Fibroblast of lung (primary cell): ENCODE results near the gene ST3GAL6. TPM values are rescaled to one million over a fixed set of nuclear protein-coding genes. Genes with fewer than 3 reads are reported as not detected.

Source experiments
- DNase-seq, 2 donors: peaks; one replicate each; pipeline versions ENCODE4 v3.0.0 to v3.0.0-alpha.2; 2010; ENCODE audit warnings: low read depth in 2 of 2
- H2AFZ ChIP-seq: 2 replicates; pipeline ENCODE4 v1.5.1; 2012; ENCODE audit warnings: low read length, control low read depth, inconsistent platforms
- H3K27ac ChIP-seq: 2 replicates; pipeline ENCODE4 v1.5.1; 2011; ENCODE audit warnings: low read length, control low read depth; ENCODE audit not compliant: insufficient read depth
- H3K27me3 ChIP-seq: 2 replicates; pipeline ENCODE4 v1.5.1; 2011; ENCODE audit warnings: mild to moderate bottlenecking, low read length; ENCODE audit not compliant: control insufficient read depth, insufficient read depth
- H3K36me3 ChIP-seq: 2 replicates; pipeline ENCODE4 v1.5.1; 2011; ENCODE audit warnings: low read length; ENCODE audit not compliant: control insufficient read depth, insufficient read depth
- H3K4me1 ChIP-seq: 2 replicates; pipeline ENCODE4 v1.5.1; 2011; ENCODE audit warnings: low read length; ENCODE audit not compliant: control insufficient read depth, insufficient read depth; ENCODE audit errors: extremely low read depth
- H3K4me2 ChIP-seq: 2 replicates; pipeline ENCODE4 v1.5.1; 2011; ENCODE audit warnings: low read length, control low read depth; ENCODE audit not compliant: insufficient read depth; ENCODE audit errors: extremely low read depth
- H3K4me3 ChIP-seq, 4 experiments: fragments of 200-600 bp in 1 of 4; sonication (generic) in 1 of 4; replicated peaks in 1 of 4; 2 replicates each; pipeline ENCODE4 v1.5.1; 2011 to 2016; ENCODE audit warnings: low read length in 4 of 4, low read depth in 3 of 4, mild to moderate bottlenecking in 3 of 4, control low read depth in 2 of 4, inconsistent platforms in 1 of 4, mixed read lengths in 1 of 4; ENCODE audit not compliant: insufficient read depth in 1 of 4; ENCODE audit errors: control extremely low read depth in 1 of 4
- H3K79me2 ChIP-seq: 2 replicates; pipeline ENCODE4 v1.5.1; 2012; ENCODE audit warnings: mild to moderate bottlenecking, low read length, inconsistent platforms; ENCODE audit not compliant: control insufficient read depth, insufficient read depth
- H3K9ac ChIP-seq: 2 replicates; pipeline ENCODE4 v1.5.1; 2011; ENCODE audit warnings: mild to moderate bottlenecking, low read length, control low read depth; ENCODE audit not compliant: insufficient read depth
- H3K9me3 ChIP-seq: 2 replicates; pipeline ENCODE4 v1.5.1; 2012; ENCODE audit warnings: low read depth, low read length; ENCODE audit not compliant: control insufficient read depth, insufficient read depth
- H4K20me1 ChIP-seq: 2 replicates; pipeline ENCODE4 v1.5.1; 2011; ENCODE audit warnings: low read length; ENCODE audit not compliant: control insufficient read depth, insufficient read depth; ENCODE audit errors: extremely low read depth
- EZH2 ChIP-seq: IDR thresholded peaks from 2 replicates; pipeline ENCODE4 v1.5.1; 2012; ENCODE audit warnings: low read length, control low read depth, mild to moderate bottlenecking; ENCODE audit errors: missing control alignments
- polyA plus RNA-seq, 2 donors: library from polyadenylated mRNA; depleted of rRNA in 1 of 2; stranded (reverse) in 1 of 2; unstranded in 1 of 2; fragments of >200 nt; gene quantifications; 2 replicates each; pipeline ENCODE4 v1.2.1, GENCODE V29; 2011 to 2012; ENCODE audit warnings: missing spikeins in 1 of 2
- total RNA-seq: library from RNA; depleted of rRNA; stranded (reverse); fragments of >200 nt; gene quantifications from 2 replicates; pipeline ENCODE4 v1.2.1, GENCODE V29; 2014
- TF ChIP-seq, protein P1 (sequence below), 2 donors: IDR thresholded peaks in 1 of 2; conservative IDR thresholded peaks in 1 of 2; 1 replicate in 1 of 2; 2 replicates in 1 of 2; pipeline ENCODE4 v1.5.1; 2011 to 2012; ENCODE audit warnings: low read length in 2 of 2, control low read depth in 1 of 2, inconsistent platforms in 1 of 2, low read depth in 1 of 2, mild to moderate bottlenecking in 1 of 2

ST3GAL6 gene
- total and polyA plus RNA-seq, 2 donors (not counting 1 experiment from before 2014, with no cell fraction given): 1.7 to 4.1 TPM

DNA sequence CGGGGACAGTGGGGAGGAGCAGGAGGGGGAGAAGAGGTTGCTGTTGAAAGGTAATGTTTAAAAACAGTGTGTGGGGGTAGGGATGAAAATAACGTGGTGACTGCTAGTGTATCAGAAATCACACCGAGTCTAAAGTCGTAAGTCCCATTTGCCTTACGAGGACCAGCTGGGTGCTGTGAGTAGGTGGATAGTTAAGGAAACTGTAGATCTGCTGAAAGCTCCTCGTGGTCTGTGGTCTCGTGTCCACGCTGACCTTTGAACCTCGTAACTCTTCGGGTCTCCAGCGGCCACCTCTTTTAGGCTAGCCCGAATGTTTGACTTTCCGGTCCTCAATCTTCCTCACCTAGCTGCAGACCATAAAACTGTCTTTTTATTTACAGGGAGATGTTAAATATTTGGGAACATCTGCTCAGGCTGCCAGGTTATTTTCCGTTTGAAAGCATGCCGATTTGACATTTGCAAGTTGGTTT lies 29.3 kb upstream of the ST3GAL6 start:
- no peak overlapping the region for H3K27ac ChIP-seq
- DNase-seq: peak in 1 of 2 donors; percentile 20
- no peaks in the 10 kb centered on the region for H3K9me3 ChIP-seq
- H3K27me3 ChIP-seq: no peaks in the 10 kb centered on the region
- H3K79me2 ChIP-seq: no peaks in the 10 kb centered on the region
- H4K20me1 ChIP-seq: no peaks in the 10 kb centered on the region
- TF ChIP-seq EZH2: no peak
- TF ChIP-seq, protein P1, sequence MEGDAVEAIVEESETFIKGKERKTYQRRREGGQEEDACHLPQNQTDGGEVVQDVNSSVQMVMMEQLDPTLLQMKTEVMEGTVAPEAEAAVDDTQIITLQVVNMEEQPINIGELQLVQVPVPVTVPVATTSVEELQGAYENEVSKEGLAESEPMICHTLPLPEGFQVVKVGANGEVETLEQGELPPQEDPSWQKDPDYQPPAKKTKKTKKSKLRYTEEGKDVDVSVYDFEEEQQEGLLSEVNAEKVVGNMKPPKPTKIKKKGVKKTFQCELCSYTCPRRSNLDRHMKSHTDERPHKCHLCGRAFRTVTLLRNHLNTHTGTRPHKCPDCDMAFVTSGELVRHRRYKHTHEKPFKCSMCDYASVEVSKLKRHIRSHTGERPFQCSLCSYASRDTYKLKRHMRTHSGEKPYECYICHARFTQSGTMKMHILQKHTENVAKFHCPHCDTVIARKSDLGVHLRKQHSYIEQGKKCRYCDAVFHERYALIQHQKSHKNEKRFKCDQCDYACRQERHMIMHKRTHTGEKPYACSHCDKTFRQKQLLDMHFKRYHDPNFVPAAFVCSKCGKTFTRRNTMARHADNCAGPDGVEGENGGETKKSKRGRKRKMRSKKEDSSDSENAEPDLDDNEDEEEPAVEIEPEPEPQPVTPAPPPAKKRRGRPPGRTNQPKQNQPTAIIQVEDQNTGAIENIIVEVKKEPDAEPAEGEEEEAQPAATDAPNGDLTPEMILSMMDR (conservative IDR thresholded peaks at IDR 0.05 in 1 of 2, IDR thresholded peaks at IDR 0.05 in 1 of 2; ENCODE audit: low read depth in 1 of 2, low read length in 2 of 2): no peak
- peak overlapping the region; percentile 81 for H2AFZ ChIP-seq
- no peaks in the 10 kb centered on the region for H3K36me3 ChIP-seq
- H3K9ac ChIP-seq: no peak overlapping the region
- H3K4me1 ChIP-seq: no peaks in the 10 kb centered on the region
- H3K4me3 ChIP-seq: peak overlapping the region; percentile 68 to 75 (median 70)
- peak overlapping the region; percentile 87 for H3K4me2 ChIP-seq

DNA sequence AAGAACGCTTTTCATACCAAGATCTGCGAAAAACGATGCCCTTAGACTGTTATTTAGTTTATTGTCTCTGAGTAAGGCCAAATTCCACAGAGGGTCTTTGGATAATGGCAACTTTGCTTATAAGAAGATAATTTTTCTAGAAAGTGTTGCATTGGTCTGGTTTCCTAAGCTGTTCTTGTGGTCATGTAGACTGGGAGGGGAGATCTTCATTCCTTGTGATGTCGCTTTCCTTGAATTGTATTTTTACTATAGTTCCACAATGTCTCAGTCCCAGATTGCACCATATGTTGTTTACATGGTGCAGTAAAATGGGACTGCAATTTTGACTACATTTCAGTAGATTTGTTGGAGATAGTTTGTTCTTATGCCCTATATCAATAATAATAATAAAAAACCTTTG lies 28.8 kb upstream of the ST3GAL6 start:
- Histone ChIP-seq H3K27ac (no peak overlapping the region), H3K79me2 (no peaks in the 10 kb centered on the region), H3K9ac (no peak overlapping the region), H3K9me3 (no peaks in the 10 kb centered on the region), H2AFZ (no peak overlapping the region), H3K4me3 (peak overlapping the region in 2 of 4 experiments; percentile 71 to 75), H3K27me3 (no peaks in the 10 kb centered on the region), H3K4me2 (peak overlapping the region; percentile 87), H3K36me3 (no peaks in the 10 kb centered on the region), H4K20me1 (no peaks in the 10 kb centered on the region), H3K4me1 (no peaks in the 10 kb centered on the region)
- no peak for TF ChIP-seq EZH2
- TF ChIP-seq, protein P1 (conservative IDR thresholded peaks at IDR 0.05 in 1 of 2, IDR thresholded peaks at IDR 0.05 in 1 of 2; ENCODE audit: low read depth in 1 of 2, low read length in 2 of 2): no peak
- no peak for DNase-seq

DNA sequence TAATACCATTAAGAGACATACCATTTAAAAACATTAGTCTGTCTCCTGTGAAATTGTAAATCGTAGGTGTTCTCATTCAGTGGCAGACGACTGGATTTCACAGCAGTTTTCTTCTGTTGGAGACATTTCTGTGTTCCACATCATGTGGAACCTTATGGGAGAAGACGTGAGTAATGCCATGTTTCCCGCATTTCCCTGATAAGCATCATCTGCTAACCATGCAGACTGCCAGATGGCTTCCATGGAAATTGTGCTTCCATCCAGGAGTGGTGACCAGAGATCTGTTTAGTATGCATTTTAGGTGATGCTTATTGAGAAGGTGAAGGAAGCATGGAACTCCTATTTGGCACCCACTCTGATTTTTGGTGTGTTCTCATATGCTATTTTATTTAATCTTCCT lies 28.4 kb upstream of the ST3GAL6 start:
- H3K4me1 ChIP-seq: no peaks in the 10 kb centered on the region
- peak in 1 of 2 donors; percentile 62 for DNase-seq
- no peaks in the 10 kb centered on the region for H3K79me2 ChIP-seq
- H3K4me2 ChIP-seq: no peak overlapping the region
- H3K9ac ChIP-seq: no peak overlapping the region
- no peaks in the 10 kb centered on the region for H3K36me3 ChIP-seq
- H3K27ac ChIP-seq: no peak overlapping the region
- H3K4me3 ChIP-seq: no peak overlapping the region
- TF ChIP-seq, protein P1 (conservative IDR thresholded peaks at IDR 0.05 in 1 of 2, IDR thresholded peaks at IDR 0.05 in 1 of 2; ENCODE audit: low read depth in 1 of 2, low read length in 2 of 2): no peak
- TF ChIP-seq EZH2: no peak
- no peaks in the 10 kb centered on the region for H3K27me3 ChIP-seq
- H4K20me1 ChIP-seq: no peaks in the 10 kb centered on the region
- H3K9me3 ChIP-seq: no peaks in the 10 kb centered on the region
- no peak overlapping the region for H2AFZ ChIP-seq
